HCT116 (cell line): ENCODE results near the gene HDLBP. TPM values are rescaled to one million over a fixed set of nuclear protein-coding genes. Genes with fewer than 3 reads are reported as not detected.

Experiments used
- ATAC-seq: fragments of 200-7000 bp; cut with Tn5 transposase; 2 replicates; pipeline ENCODE4 v1.9.1; 2020; ENCODE audit warnings: mild to moderate bottlenecking, moderate library complexity
- Bru-seq: library from RNA; stranded (reverse); fragments of 400-500 nt; gene quantifications from one replicate; lab custom pipeline; 2021; lab: Mats Ljungman, UMichigan
- BruChase-seq, 2 experiments: library from RNA; stranded (reverse); fragments of 400-500 nt; gene quantifications; one replicate each; lab custom pipeline; 2021; lab: Mats Ljungman, UMichigan
- BruUV-seq: library from RNA; stranded (reverse); fragments of 400-500 nt; replicated peaks from 2 replicates; lab custom pipeline; 2021; lab: Mats Ljungman, UMichigan
- CTCF ChIA-PET: fragments of 300-600 bp; sonication (Branson Sonifier 250); formaldehyde crosslinking; loops from one replicate; lab custom pipeline; 2021; ENCODE audit warnings: antibody characterized with exemption; lab: Charles Lee
- POLR2A ChIA-PET: fragments of 300-600, 350-600 bp; sonication (Branson Sonifier 250); formaldehyde crosslinking; loops from one replicate; lab custom pipeline; 2021; ENCODE audit warnings: antibody characterized with exemption; lab: Charles Lee
- RAD21 ChIA-PET, 2 experiments: fragments of 300-600 bp; sonication (Branson Sonifier 250); formaldehyde crosslinking; loops; one replicate each; lab custom pipeline; 2023; ENCODE audit warnings: low total read pairs in 2 of 2; ENCODE audit not compliant: uncharacterized antibody in 2 of 2, unreplicated experiment in 2 of 2, low non-redundant PET in 1 of 2; lab: Charles Lee
- DNase-seq: peaks from one replicate; pipeline ENCODE4 v3.0.0-alpha.2; 2010; ENCODE audit warnings: low read depth, low spot score
- H2AFZ ChIP-seq: fragments of 200-600 bp; shearing (Covaris generic), sonication (generic); 2 replicates; pipeline ENCODE4 v1.6.1; 2017; ENCODE audit warnings: low read depth, mixed run types, mixed read lengths, antibody characterized with exemption, low read length; ENCODE audit not compliant: poor library complexity, severe bottlenecking
- H3K27ac ChIP-seq: 2 replicates; pipeline ENCODE4 v1.5.1; 2012; ENCODE audit warnings: low read depth, low read length
- H3K27me3 ChIP-seq: fragments of 200-600 bp; sonication (generic); 2 replicates; pipeline ENCODE4 v1.6.1; 2016; ENCODE audit warnings: mixed run types, low read length, mixed read lengths; ENCODE audit not compliant: insufficient read depth
- H3K36me3 ChIP-seq, 2 experiments: fragments of 200-500 bp in 1 of 2; fragments of 200-600 bp in 1 of 2; sonication (Bioruptor generic) in 1 of 2; sonication (generic) in 1 of 2; 2 replicates each; pipeline versions ENCODE4 v1.5.1 to v1.6.1; 2014 to 2016; ENCODE audit warnings: low read length in 2 of 2, inconsistent platforms in 1 of 2, mixed read lengths in 1 of 2, mixed run types in 1 of 2; ENCODE audit not compliant: insufficient read depth in 2 of 2, control insufficient read depth in 1 of 2
- H3K4me1 ChIP-seq, 2 experiments: fragments of 200-600 bp in 1 of 2; sonication (generic) in 1 of 2; 2 replicates each; pipeline versions ENCODE4 v1.5.1 to v1.6.1; 2012 to 2017; ENCODE audit warnings: low read length in 2 of 2, inconsistent platforms in 1 of 2, mild to moderate bottlenecking in 1 of 2, mixed read lengths in 1 of 2, mixed run types in 1 of 2, moderate library complexity in 1 of 2; ENCODE audit not compliant: insufficient read depth in 2 of 2, control insufficient read depth in 1 of 2
- H3K4me2 ChIP-seq: fragments of 200-600 bp; sonication (generic); 2 replicates; pipeline ENCODE4 v1.6.1; 2017; ENCODE audit warnings: mixed run types, low read length, mixed read lengths
- H3K4me3 ChIP-seq, 2 experiments: fragments of 200-600 bp in 1 of 2; sonication (generic) in 1 of 2; replicated peaks in 1 of 2; 2 replicates each; pipeline ENCODE4 v1.5.1; 2011 to 2016; ENCODE audit warnings: low read length in 2 of 2, control low read depth in 1 of 2, low read depth in 1 of 2, mild to moderate bottlenecking in 1 of 2, mixed read lengths in 1 of 2, mixed run types in 1 of 2
- H3K79me2 ChIP-seq: fragments of 200-600 bp; sonication (generic); 2 replicates; pipeline ENCODE4 v1.6.1; 2017; ENCODE audit warnings: mild to moderate bottlenecking, mixed run types, low read length, moderate library complexity, mixed read lengths; ENCODE audit not compliant: insufficient read depth
- H3K9ac ChIP-seq: fragments of 200-600 bp; sonication (generic); 2 replicates; pipeline ENCODE4 v1.6.1; 2016; ENCODE audit warnings: low read length, mixed read lengths
- H3K9me2 ChIP-seq: fragments of 200-600 bp; sonication (generic), shearing (Covaris generic); 2 replicates; pipeline ENCODE4 v1.6.1; 2017; ENCODE audit warnings: mixed run types, mild to moderate bottlenecking, moderate library complexity; ENCODE audit not compliant: insufficient read depth
- H3K9me3 ChIP-seq, 2 experiments: fragments of 200-500 bp in 1 of 2; fragments of 200-600 bp in 1 of 2; sonication (Bioruptor generic) in 1 of 2; sonication (generic) in 1 of 2; 2 replicates each; pipeline ENCODE4 v1.6.1; 2014 to 2017; ENCODE audit warnings: low read length in 2 of 2, mixed read lengths in 2 of 2, inconsistent platforms in 1 of 2, low read depth in 1 of 2, mild to moderate bottlenecking in 1 of 2, mixed run types in 1 of 2, moderate library complexity in 1 of 2; ENCODE audit not compliant: control insufficient read depth in 1 of 2, insufficient read depth in 1 of 2
- H4K20me1 ChIP-seq: fragments of 200-600 bp; sonication (generic), shearing (Covaris generic); 2 replicates; pipeline ENCODE4 v1.6.1; 2017; ENCODE audit warnings: mixed run types, mild to moderate bottlenecking, moderate library complexity; ENCODE audit not compliant: insufficient read depth
- CBX3 ChIP-seq: IDR thresholded peaks from 2 replicates; pipeline ENCODE4 v1.6.1; 2012; ENCODE audit warnings: low read depth
- EZH2phosphoT487 ChIP-seq: fragments of 200-600 bp; IDR thresholded peaks from 2 replicates; pipeline ENCODE4 v1.6.1; 2018; ENCODE audit warnings: antibody characterized with exemption, borderline replicate concordance
- POLR2AphosphoS5 ChIP-seq: IDR thresholded peaks from 2 replicates; pipeline ENCODE4 v1.6.1; 2011; ENCODE audit warnings: mild to moderate bottlenecking, low read depth, low read length, moderate library complexity
- RAD21 ChIP-seq: IDR thresholded peaks from 2 replicates; pipeline ENCODE4 v1.6.1; 2012; ENCODE audit warnings: low read depth, mild to moderate bottlenecking
- SIN3A ChIP-seq: IDR thresholded peaks from 2 replicates; pipeline ENCODE4 v1.6.1; 2012; ENCODE audit warnings: low read depth
- TCF7L2 ChIP-seq: IDR thresholded peaks from 2 replicates; pipeline ENCODE4 v1.7.0; 2011; ENCODE audit warnings: borderline replicate concordance, inconsistent platforms; ENCODE audit not compliant: insufficient read depth, insufficient read length; ENCODE audit errors: extremely low read depth
- ZNF274 ChIP-seq: fragments of 200-500 bp; sonication (Bioruptor generic); IDR thresholded peaks from 2 replicates; pipeline ENCODE4 v1.6.1; 2014; ENCODE audit warnings: mild to moderate bottlenecking, low read depth, low read length, inconsistent platforms
- intact Hi-C: fragments of 100-400 bp; cut with micrococcal nuclease; formaldehyde crosslinking; loops from 2 replicates; pipeline ENCODE4 v1.10.0; 2022
- long read RNA-seq: library from polyadenylated mRNA; unstranded; transcript quantifications from one replicate; pipeline ENCODE4 v2.0.0, GENCODE V29; 2021; ENCODE audit not compliant: unreplicated experiment
- polyA plus RNA-seq: library from polyadenylated mRNA; unstranded; fragments of >200 nt; gene quantifications from 2 replicates; pipeline ENCODE4 v1.2.1, GENCODE V29; 2012; ENCODE audit warnings: missing spikeins
- total RNA-seq: library from RNA; stranded (reverse); gene quantifications from one replicate; pipeline ENCODE4 v1.2.1, GENCODE V29; 2021; ENCODE audit not compliant: unreplicated experiment
- TF ChIP-seq, protein P1 (sequence below): IDR thresholded peaks from 2 replicates; pipeline ENCODE4 v1.6.1; 2012
- TF ChIP-seq, protein P2 (sequence below): IDR thresholded peaks from 2 replicates; pipeline ENCODE4 v1.6.1; 2012; ENCODE audit warnings: low read depth
- TF ChIP-seq, protein P3 (sequence below): IDR thresholded peaks from 2 replicates; pipeline ENCODE4 v1.6.1; 2011; ENCODE audit warnings: mild to moderate bottlenecking, low read length, moderate library complexity; ENCODE audit not compliant: insufficient replicate concordance; ENCODE audit errors: extremely low read depth

The HDLBP gene, protein sequence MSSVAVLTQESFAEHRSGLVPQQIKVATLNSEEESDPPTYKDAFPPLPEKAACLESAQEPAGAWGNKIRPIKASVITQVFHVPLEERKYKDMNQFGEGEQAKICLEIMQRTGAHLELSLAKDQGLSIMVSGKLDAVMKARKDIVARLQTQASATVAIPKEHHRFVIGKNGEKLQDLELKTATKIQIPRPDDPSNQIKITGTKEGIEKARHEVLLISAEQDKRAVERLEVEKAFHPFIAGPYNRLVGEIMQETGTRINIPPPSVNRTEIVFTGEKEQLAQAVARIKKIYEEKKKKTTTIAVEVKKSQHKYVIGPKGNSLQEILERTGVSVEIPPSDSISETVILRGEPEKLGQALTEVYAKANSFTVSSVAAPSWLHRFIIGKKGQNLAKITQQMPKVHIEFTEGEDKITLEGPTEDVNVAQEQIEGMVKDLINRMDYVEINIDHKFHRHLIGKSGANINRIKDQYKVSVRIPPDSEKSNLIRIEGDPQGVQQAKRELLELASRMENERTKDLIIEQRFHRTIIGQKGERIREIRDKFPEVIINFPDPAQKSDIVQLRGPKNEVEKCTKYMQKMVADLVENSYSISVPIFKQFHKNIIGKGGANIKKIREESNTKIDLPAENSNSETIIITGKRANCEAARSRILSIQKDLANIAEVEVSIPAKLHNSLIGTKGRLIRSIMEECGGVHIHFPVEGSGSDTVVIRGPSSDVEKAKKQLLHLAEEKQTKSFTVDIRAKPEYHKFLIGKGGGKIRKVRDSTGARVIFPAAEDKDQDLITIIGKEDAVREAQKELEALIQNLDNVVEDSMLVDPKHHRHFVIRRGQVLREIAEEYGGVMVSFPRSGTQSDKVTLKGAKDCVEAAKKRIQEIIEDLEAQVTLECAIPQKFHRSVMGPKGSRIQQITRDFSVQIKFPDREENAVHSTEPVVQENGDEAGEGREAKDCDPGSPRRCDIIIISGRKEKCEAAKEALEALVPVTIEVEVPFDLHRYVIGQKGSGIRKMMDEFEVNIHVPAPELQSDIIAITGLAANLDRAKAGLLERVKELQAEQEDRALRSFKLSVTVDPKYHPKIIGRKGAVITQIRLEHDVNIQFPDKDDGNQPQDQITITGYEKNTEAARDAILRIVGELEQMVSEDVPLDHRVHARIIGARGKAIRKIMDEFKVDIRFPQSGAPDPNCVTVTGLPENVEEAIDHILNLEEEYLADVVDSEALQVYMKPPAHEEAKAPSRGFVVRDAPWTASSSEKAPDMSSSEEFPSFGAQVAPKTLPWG (N-terminal part only)
- total RNA-seq (462 TPM), Bru-seq, nascent RNA (percentile 94 among the genes with signal in this experiment), BruChase-seq, experiment 1, labeled RNA remaining after a 6-hour chase (percentile 97 among the genes with signal in this experiment), BruChase-seq, experiment 2, labeled RNA remaining after a 2-hour chase (percentile 96 among the genes with signal in this experiment)
- polyA plus RNA-seq: 286 and 296 TPM in 2 replicates
- long read RNA-seq, full-length matches to known transcripts: 327 of 563 reads
- long read RNA-seq, partial matches to known transcripts: 141 of 563 reads
- long read RNA-seq, other reads (novel, unspliced or antisense): 95 of 563 reads

DNA sequence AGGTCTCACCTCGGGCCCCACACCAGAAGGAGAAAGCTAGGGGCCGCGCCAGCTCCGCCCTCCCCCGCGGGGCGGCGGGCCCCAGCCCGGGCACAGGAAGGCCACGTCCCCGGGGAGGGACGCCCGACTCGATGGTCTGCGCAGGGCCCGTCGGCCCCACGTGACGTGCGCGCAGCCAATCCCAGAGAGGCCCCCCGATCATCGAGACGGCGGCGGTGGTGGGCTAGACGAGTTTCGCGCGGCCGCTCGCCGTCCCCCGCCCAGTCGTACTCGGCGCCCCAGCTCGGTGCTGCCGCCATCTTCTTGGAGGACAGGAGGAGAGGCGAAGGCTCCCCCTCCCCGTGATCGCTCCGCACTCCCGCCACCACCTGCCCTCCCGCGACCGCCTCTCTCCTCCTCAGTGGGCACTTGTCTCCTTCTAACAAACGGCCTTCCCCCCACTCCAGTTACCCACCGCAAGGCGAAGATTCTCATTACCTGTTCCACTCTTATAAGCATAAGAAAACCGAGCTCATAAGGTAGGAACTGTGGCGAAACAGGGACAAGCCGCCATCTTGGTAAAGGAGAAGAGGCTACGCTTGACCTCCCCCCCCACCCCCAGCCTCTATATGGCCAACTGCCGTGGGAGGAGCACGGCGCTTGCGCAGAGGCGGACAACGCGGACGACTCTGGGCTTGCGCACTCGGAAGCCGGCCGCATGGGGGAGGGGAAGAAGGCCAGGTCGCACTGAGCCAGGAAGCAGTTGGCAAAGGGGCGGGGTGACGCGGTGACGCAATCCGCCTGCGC lies at the start of gene HDLBP:
Gene HDLBP, minus strand, starts transcription at position 580 of the 786 bp plus-strand sequence. CDS start 48,803 bp downstream, outside the sequence.
- H3K27me3 ChIP-seq: no peaks in the 10 kb centered on the region
- peak within 1 kb of the TSS; percentile 80 for H3K9ac ChIP-seq
- peak within 1 kb of the TSS; percentile 85 for H3K4me2 ChIP-seq
- intact Hi-C loops: loop anchor here (2.0 to 5.0 kb wide), 2 partner anchors 40 to 43 kb away; no protein-coding TSS in a partner anchor
- H3K9me2 ChIP-seq: no peaks in the 10 kb centered on the region
- peak; percentile 85 for ATAC-seq
- BruUV-seq: no TSS peak
- H3K27ac ChIP-seq: peak within 1 kb of the TSS; percentile 85
- H3K79me2 ChIP-seq: peaks cover 91% of the 10 kb centered on the region
- H3K4me3 ChIP-seq: peak within 1 kb of the TSS; percentile 94 to 98
- no peak within 1 kb of the TSS for H2AFZ ChIP-seq
- H3K36me3 ChIP-seq: peaks cover 0 to 2% of the 10 kb centered on the region in 2 experiments; a peak in 2 of 4 replicates
- POLR2A ChIA-PET: interaction anchor here (0.9 to 1.5 kb wide), 4 partner anchors 9 to 27 kb away, joined by 4 to 13 read pairs (median 5); no protein-coding TSS in a partner anchor
- CTCF ChIA-PET: interaction anchor here (1.0 kb wide), 1 partner anchor 22 kb away, joined by 4 read pairs; no protein-coding TSS in a partner anchor
- H3K4me1 ChIP-seq: peaks cover 15 to 33% of the 10 kb centered on the region in 2 experiments; a peak in 3 of 4 replicates
- peaks cover 17% of the 10 kb centered on the region; the same call in 1 of the 2 replicates for H4K20me1 ChIP-seq
- H3K9me3 ChIP-seq: no peaks in the 10 kb centered on the region
- peak; percentile 97 for DNase-seq
- RAD21 ChIA-PET: no interaction called here
- no peak for TF ChIP-seq ZNF274
- TF ChIP-seq POLR2AphosphoS5: peak; percentile 81
- TF ChIP-seq, protein P1, sequence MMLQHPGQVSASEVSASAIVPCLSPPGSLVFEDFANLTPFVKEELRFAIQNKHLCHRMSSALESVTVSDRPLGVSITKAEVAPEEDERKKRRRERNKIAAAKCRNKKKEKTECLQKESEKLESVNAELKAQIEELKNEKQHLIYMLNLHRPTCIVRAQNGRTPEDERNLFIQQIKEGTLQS: no peak
- TF ChIP-seq, protein P2, sequence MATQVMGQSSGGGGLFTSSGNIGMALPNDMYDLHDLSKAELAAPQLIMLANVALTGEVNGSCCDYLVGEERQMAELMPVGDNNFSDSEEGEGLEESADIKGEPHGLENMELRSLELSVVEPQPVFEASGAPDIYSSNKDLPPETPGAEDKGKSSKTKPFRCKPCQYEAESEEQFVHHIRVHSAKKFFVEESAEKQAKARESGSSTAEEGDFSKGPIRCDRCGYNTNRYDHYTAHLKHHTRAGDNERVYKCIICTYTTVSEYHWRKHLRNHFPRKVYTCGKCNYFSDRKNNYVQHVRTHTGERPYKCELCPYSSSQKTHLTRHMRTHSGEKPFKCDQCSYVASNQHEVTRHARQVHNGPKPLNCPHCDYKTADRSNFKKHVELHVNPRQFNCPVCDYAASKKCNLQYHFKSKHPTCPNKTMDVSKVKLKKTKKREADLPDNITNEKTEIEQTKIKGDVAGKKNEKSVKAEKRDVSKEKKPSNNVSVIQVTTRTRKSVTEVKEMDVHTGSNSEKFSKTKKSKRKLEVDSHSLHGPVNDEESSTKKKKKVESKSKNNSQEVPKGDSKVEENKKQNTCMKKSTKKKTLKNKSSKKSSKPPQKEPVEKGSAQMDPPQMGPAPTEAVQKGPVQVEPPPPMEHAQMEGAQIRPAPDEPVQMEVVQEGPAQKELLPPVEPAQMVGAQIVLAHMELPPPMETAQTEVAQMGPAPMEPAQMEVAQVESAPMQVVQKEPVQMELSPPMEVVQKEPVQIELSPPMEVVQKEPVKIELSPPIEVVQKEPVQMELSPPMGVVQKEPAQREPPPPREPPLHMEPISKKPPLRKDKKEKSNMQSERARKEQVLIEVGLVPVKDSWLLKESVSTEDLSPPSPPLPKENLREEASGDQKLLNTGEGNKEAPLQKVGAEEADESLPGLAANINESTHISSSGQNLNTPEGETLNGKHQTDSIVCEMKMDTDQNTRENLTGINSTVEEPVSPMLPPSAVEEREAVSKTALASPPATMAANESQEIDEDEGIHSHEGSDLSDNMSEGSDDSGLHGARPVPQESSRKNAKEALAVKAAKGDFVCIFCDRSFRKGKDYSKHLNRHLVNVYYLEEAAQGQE: no peak
- TF ChIP-seq, protein P3, sequence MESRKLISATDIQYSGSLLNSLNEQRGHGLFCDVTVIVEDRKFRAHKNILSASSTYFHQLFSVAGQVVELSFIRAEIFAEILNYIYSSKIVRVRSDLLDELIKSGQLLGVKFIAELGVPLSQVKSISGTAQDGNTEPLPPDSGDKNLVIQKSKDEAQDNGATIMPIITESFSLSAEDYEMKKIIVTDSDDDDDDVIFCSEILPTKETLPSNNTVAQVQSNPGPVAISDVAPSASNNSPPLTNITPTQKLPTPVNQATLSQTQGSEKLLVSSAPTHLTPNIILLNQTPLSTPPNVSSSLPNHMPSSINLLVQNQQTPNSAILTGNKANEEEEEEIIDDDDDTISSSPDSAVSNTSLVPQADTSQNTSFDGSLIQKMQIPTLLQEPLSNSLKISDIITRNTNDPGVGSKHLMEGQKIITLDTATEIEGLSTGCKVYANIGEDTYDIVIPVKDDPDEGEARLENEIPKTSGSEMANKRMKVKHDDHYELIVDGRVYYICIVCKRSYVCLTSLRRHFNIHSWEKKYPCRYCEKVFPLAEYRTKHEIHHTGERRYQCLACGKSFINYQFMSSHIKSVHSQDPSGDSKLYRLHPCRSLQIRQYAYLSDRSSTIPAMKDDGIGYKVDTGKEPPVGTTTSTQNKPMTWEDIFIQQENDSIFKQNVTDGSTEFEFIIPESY: no peak
- TF ChIP-seq CBX3: 0 out of 2 replicates have a peak, but pooled peaks have one; percentile 45
- TF ChIP-seq EZH2phosphoT487: no peak
- no peak for TF ChIP-seq TCF7L2
- TF ChIP-seq SIN3A: 0 out of 2 replicates have a peak, but pooled peaks have one; percentile 39
- TF ChIP-seq RAD21: no peak
